Activated CD4-positive, CD25-positive, alpha-beta regulatory T cell (primary cell): ENCODE measurements around the gene FGD2.
A peak's percentile ranks its signal among the peaks of the same experiment; 100 is the strongest.

Source experiments
- DNase-seq, 4 experiments: peaks; one replicate each; lab custom pipeline; 2025; lab: John Stamatoyannopoulos, UW

Gene FGD2

GRCh38 chr6:37005061-37005810, at the start of gene FGD2:
FGD2 (plus strand) TSS chr6:37005655; CDS start chr6:37005818, 163 bp downstream.
- no peak for DNase-seq

- DNase-seq = no peak
Measured at GRCh38 chr6:36955671-36956445, 49.6 kb upstream of the FGD2 start.

GRCh38 chr6:36956446-36956820, 49.0 kb upstream of the FGD2 start:
- no peak for DNase-seq

GRCh38 chr6:36957773-36958271, 47.6 kb upstream of the FGD2 start:
- no peak for DNase-seq

GRCh38 chr6:36958775-36959554, 46.5 kb upstream of the FGD2 start:
- no peak for DNase-seq

- DNase-seq = no peak
Measured at GRCh38 chr6:36959555-36960250, 45.8 kb upstream of the FGD2 start.

GRCh38 chr6:36961441-36962435, 43.7 kb upstream of the FGD2 start:
- DNase-seq = no peak

GRCh38 chr6:36962874-36963273, 42.6 kb upstream of the FGD2 start:
- peak; percentile 38 to 59 (median 56) for DNase-seq

GRCh38 chr6:36963451-36964290, 41.8 kb upstream of the FGD2 start:
- no peak for DNase-seq

GRCh38 chr6:36964349-36964748, 41.1 kb upstream of the FGD2 start:
- DNase-seq = no peak

GRCh38 chr6:36964908-36965307, 40.5 kb upstream of the FGD2 start:
- no peak for DNase-seq

GRCh38 chr6:36967301-36967700, 38.2 kb upstream of the FGD2 start:
- DNase-seq = no peak

GRCh38 chr6:36967757-36968156, 37.7 kb upstream of the FGD2 start:
- DNase-seq = no peak

GRCh38 chr6:36968266-36968977, 37.0 kb upstream of the FGD2 start:
- DNase-seq = no peak

GRCh38 chr6:36969240-36969691, 36.2 kb upstream of the FGD2 start:
- no peak for DNase-seq

GRCh38 chr6:36969988-36970891, 35.2 kb upstream of the FGD2 start:
- no peak for DNase-seq

GRCh38 chr6:36970892-36971842, 34.3 kb upstream of the FGD2 start:
- no peak for DNase-seq
